Measurements from ENCODE around the gene MYOZ1. TPM values are rescaled to one million over a fixed set of nuclear protein-coding genes. Genes with fewer than 3 reads are reported as not detected.

The MYOZ1 gene
- total RNA-seq, 1 experiment from 2014 or later: not detected

- H3K9me3 ChIP-seq (ENCODE audit: control insufficient read depth in 1 of 2, insufficient read depth in 1 of 2, low read depth in 1 of 2, low read length in 2 of 2): no peaks in the 10 kb centered on the region
- ChIA-PET POLR2A (no interaction called here), RAD21 (ENCODE audit: low non-redundant PET in 1 of 2, low total read pairs in 2 of 2, uncharacterized antibody in 2 of 2, unreplicated experiment in 2 of 2) (no interaction called here), CTCF (no interaction called here)
- DNase-seq (ENCODE audit: low read depth, low spot score) (no peak), ATAC-seq (no peak)
- intact Hi-C loops (cut with micrococcal nuclease): no loop called here
- no peak overlapping the region for H2AFZ ChIP-seq (ENCODE audit: low read depth, low read length, poor library complexity, severe bottlenecking)
- peaks cover 0 to 7% of the 10 kb centered on the region in 2 experiments; a peak in 3 of 4 replicates for H3K4me1 ChIP-seq (ENCODE audit: control insufficient read depth in 1 of 2, insufficient read depth in 2 of 2, low read length in 2 of 2)
- TF ChIP-seq ZNF274 (IDR thresholded peaks at IDR 0.05; ENCODE audit: low read depth, low read length) (no peak), SRF (IDR thresholded peaks at IDR 0.05; ENCODE audit: low read depth) (no peak), EZH2phosphoT487 (IDR thresholded peaks at IDR 0.05; ENCODE audit: borderline replicate concordance) (no peak), YY1 (IDR thresholded peaks at IDR 0.05; ENCODE audit: extremely low read depth, insufficient replicate concordance, low read depth, low read length) (no peak), ATF3 (IDR thresholded peaks at IDR 0.05) (no peak), TCF7L2 (IDR thresholded peaks at IDR 0.05; ENCODE audit: borderline replicate concordance, extremely low read depth, insufficient read depth, insufficient read length) (no peak)
- BruUV-seq (replicated peaks): no TSS peak
- no peak overlapping the region for H3K9ac ChIP-seq (ENCODE audit: low read length)
- H3K4me2 ChIP-seq (ENCODE audit: low read length): no peak overlapping the region
- 0 out of 2 replicates have a peak, but pooled peaks cover 4% of the 10 kb centered on the region for H3K27me3 ChIP-seq (ENCODE audit: insufficient read depth, low read length)
- no peak overlapping the region for H3K27ac ChIP-seq (ENCODE audit: low read depth, low read length)
- H3K36me3 ChIP-seq (ENCODE audit: control insufficient read depth in 1 of 2, insufficient read depth in 2 of 2, low read length in 2 of 2): no peaks in the 10 kb centered on the region
- H3K4me3 ChIP-seq (replicated peaks in 1 of 2; ENCODE audit: low read depth in 1 of 2, low read length in 2 of 2): no peak overlapping the region
- H4K20me1 ChIP-seq (ENCODE audit: insufficient read depth): no peaks in the 10 kb centered on the region
- no peaks in the 10 kb centered on the region for H3K9me2 ChIP-seq (ENCODE audit: insufficient read depth)
- H3K79me2 ChIP-seq (ENCODE audit: insufficient read depth, low read length): no peaks in the 10 kb centered on the region
These were observed 8.7 kb upstream of the MYOZ1 start for GRCh38 chr10:73649876-73650536.

- Histone ChIP-seq H2AFZ (ENCODE audit: low read depth, low read length, poor library complexity, severe bottlenecking) (no peak overlapping the region), H3K9me2 (ENCODE audit: insufficient read depth) (no peaks in the 10 kb centered on the region), H3K36me3 (ENCODE audit: control insufficient read depth in 1 of 2, insufficient read depth in 2 of 2, low read length in 2 of 2) (no peaks in the 10 kb centered on the region), H4K20me1 (ENCODE audit: insufficient read depth) (no peaks in the 10 kb centered on the region), H3K27ac (ENCODE audit: low read depth, low read length) (no peak overlapping the region), H3K27me3 (ENCODE audit: insufficient read depth, low read length) (0 out of 2 replicates have a peak, but pooled peaks cover 4% of the 10 kb centered on the region), H3K79me2 (ENCODE audit: insufficient read depth, low read length) (no peaks in the 10 kb centered on the region), H3K9me3 (ENCODE audit: control insufficient read depth in 1 of 2, insufficient read depth in 1 of 2, low read depth in 1 of 2, low read length in 2 of 2) (no peaks in the 10 kb centered on the region), H3K4me3 (replicated peaks in 1 of 2; ENCODE audit: low read depth in 1 of 2, low read length in 2 of 2) (no peak overlapping the region), H3K9ac (ENCODE audit: low read length) (no peak overlapping the region), H3K4me2 (ENCODE audit: low read length) (peak overlapping the region; percentile 39), H3K4me1 (ENCODE audit: control insufficient read depth in 1 of 2, insufficient read depth in 2 of 2, low read length in 2 of 2) (peaks cover 0 to 7% of the 10 kb centered on the region in 2 experiments; a peak in 3 of 4 replicates)
- intact Hi-C loops (cut with micrococcal nuclease): no loop called here
- ATAC-seq (peak; percentile 13; the same call in 1 of the 2 replicates), DNase-seq (ENCODE audit: low read depth, low spot score) (no peak)
- RAD21 ChIA-PET (ENCODE audit: low non-redundant PET in 1 of 2, low total read pairs in 2 of 2, uncharacterized antibody in 2 of 2, unreplicated experiment in 2 of 2): no interaction called here
- POLR2A ChIA-PET: no interaction called here
- CTCF ChIA-PET: no interaction called here
- no TSS peak for BruUV-seq (replicated peaks)
- no peak for TF ChIP-seq ZNF274 (IDR thresholded peaks at IDR 0.05; ENCODE audit: low read depth, low read length)
- no peak for TF ChIP-seq ZBTB33 (IDR thresholded peaks at IDR 0.05; ENCODE audit: extremely low read depth, insufficient replicate concordance, low read length)
- no peak for TF ChIP-seq SP1 (IDR thresholded peaks at IDR 0.05; ENCODE audit: low read depth)
- TF ChIP-seq EGR1 (IDR thresholded peaks at IDR 0.05; ENCODE audit: low read depth): no peak
- TF ChIP-seq ATF3 (IDR thresholded peaks at IDR 0.05): no peak
- TF ChIP-seq YY1 (IDR thresholded peaks at IDR 0.05; ENCODE audit: extremely low read depth, insufficient replicate concordance, low read depth, low read length): no peak
- no peak for TF ChIP-seq CTCF (IDR thresholded peaks at IDR 0.05 in 2 of 3, conservative IDR thresholded peaks at IDR 0.05 in 1 of 3; ENCODE audit: borderline replicate concordance in 1 of 3, insufficient read depth in 1 of 3, low read depth in 2 of 3, low read length in 2 of 3)
- no peak for TF ChIP-seq SRF (IDR thresholded peaks at IDR 0.05; ENCODE audit: low read depth)
- no peak for TF ChIP-seq ELF1 (IDR thresholded peaks at IDR 0.05; ENCODE audit: borderline replicate concordance, low read depth)
These were observed 7.9 kb upstream of the MYOZ1 start for GRCh38 chr10:73648975-73649829.
